K562 (cell line): Measurements from ENCODE around the gene TMSB4X. TPM values are rescaled to one million over a fixed set of nuclear protein-coding genes. Genes with fewer than 3 reads are reported as not detected.
A peak's percentile ranks its signal among the peaks of the same experiment; 100 is the strongest.

Source experiments
- ATAC-seq: fragments of 200-7000 bp; cut with Tn5 transposase; 3 replicates; pipeline ENCODE4 v1.9.1; 2020; ENCODE audit warnings: moderate library complexity
- BruUV-seq: library from RNA; stranded (reverse); fragments of 400-500 nt; replicated peaks from 2 replicates; lab custom pipeline; 2021; lab: Mats Ljungman, UMichigan
- CTCF ChIA-PET: fragments of 300-600 bp; formaldehyde crosslinking; extraction: SDS; loops from one replicate; lab custom pipeline; 2021; ENCODE audit warnings: low intra/inter-chr PET ratio; lab: Yijun Ruan, JAX
- POLR2A ChIA-PET: fragments of 300-600, 350-650 bp; sonication (Branson Sonifier 250); formaldehyde crosslinking; extraction: SDS; loops from one replicate; lab custom pipeline; 2021; ENCODE audit warnings: antibody characterized with exemption, inconsistent platforms; lab: Yijun Ruan, JAX
- DNase-seq, 4 experiments: peaks; one replicate each; pipeline versions ENCODE4 v3.0.0 to v3.0.0-alpha.2; 2011 to 2018; ENCODE audit warnings: low spot score in 3 of 4, mixed read lengths in 3 of 4; ENCODE audit errors: extremely low read depth in 1 of 4
- FAIRE-seq: peaks from 2 replicates; lab custom pipeline; 2011; peaks lifted over from hg19 to GRCh38; lab: Jason Lieb, UNC
- H2AFZ ChIP-seq: 2 replicates; pipeline ENCODE4 v1.6.0; 2011; ENCODE audit warnings: low read depth, low read length, control low read depth, inconsistent platforms
- H3K27ac ChIP-seq: fragments of 200-600 bp; 3 replicates; pipeline ENCODE4 v1.8.0; 2011; ENCODE audit warnings: low read depth, mild to moderate bottlenecking, control low read depth, inconsistent platforms, low read length, moderate library complexity, mixed read lengths; ENCODE audit errors: extremely low read depth
- H3K27me3 ChIP-seq, 2 experiments: fragments of 300-600 bp in 1 of 2; 2 replicates in 1 of 2; 3 replicates in 1 of 2; pipeline versions ENCODE4 v1.6.0 to v1.8.0; 2011; ENCODE audit warnings: inconsistent platforms in 2 of 2, low read length in 2 of 2, mild to moderate bottlenecking in 1 of 2, mixed read lengths in 1 of 2, moderate library complexity in 1 of 2; ENCODE audit not compliant: control insufficient read depth in 2 of 2, insufficient read depth in 2 of 2
- H3K36me3 ChIP-seq: fragments of 300-600 bp; 3 replicates; pipeline ENCODE4 v1.8.0; 2011; ENCODE audit warnings: mild to moderate bottlenecking, low read length, inconsistent platforms; ENCODE audit not compliant: control insufficient read depth, insufficient read depth
- H3K4me1 ChIP-seq, 2 experiments: fragments of 200-600 bp in 1 of 2; replicated peaks in 1 of 2; 2 replicates in 1 of 2; 3 replicates in 1 of 2; pipeline versions ENCODE4 v1.5.1 to v1.8.0; 2011; ENCODE audit warnings: inconsistent platforms in 2 of 2, low read length in 2 of 2, mild to moderate bottlenecking in 1 of 2, mixed read lengths in 1 of 2, moderate library complexity in 1 of 2; ENCODE audit not compliant: control insufficient read depth in 2 of 2, insufficient read depth in 2 of 2
- H3K4me2 ChIP-seq: 2 replicates; pipeline ENCODE4 v1.6.1; 2011; ENCODE audit warnings: low read length, control low read depth, inconsistent platforms, mixed read lengths; ENCODE audit not compliant: insufficient read depth
- H3K4me3 ChIP-seq: fragments of 200-600 bp; sonication (generic), shearing (Covaris generic); 2 replicates; pipeline ENCODE4 v1.5.1; 2016; ENCODE audit warnings: control low read depth, inconsistent platforms
- H3K79me2 ChIP-seq: fragments of 200-600 bp; 3 replicates; pipeline ENCODE4 v1.8.0; 2011; ENCODE audit warnings: low read length, inconsistent platforms; ENCODE audit not compliant: control insufficient read depth, insufficient read depth
- H3K9ac ChIP-seq, 2 experiments: 2 replicates each; pipeline versions ENCODE4 v1.6.0 to v1.6.1; 2011; ENCODE audit warnings: low read depth in 2 of 2, low read length in 2 of 2, control low read depth in 1 of 2, inconsistent platforms in 1 of 2, mild to moderate bottlenecking in 1 of 2, mixed read lengths in 1 of 2; ENCODE audit not compliant: insufficient read depth in 1 of 2
- H3K9me1 ChIP-seq: one replicate; pipeline ENCODE4 v1.6.0; 2011; ENCODE audit warnings: inconsistent platforms, mild to moderate bottlenecking, low read length, moderate library complexity; ENCODE audit not compliant: control insufficient read depth, insufficient read depth
- H3K9me3 ChIP-seq: replicated peaks from 2 replicates; pipeline ENCODE4 v1.5.1; 2011; ENCODE audit warnings: low read depth, low read length, inconsistent platforms; ENCODE audit not compliant: control insufficient read depth, insufficient read depth
- H4K20me1 ChIP-seq: replicated peaks from 2 replicates; pipeline ENCODE4 v1.6.1; 2011; ENCODE audit warnings: low read length, inconsistent platforms, mixed read lengths; ENCODE audit not compliant: control insufficient read depth, insufficient read depth
- CEBPG ChIP-seq, 3 experiments: fragments of 200-800 bp in 1 of 3; sonication (Bioruptor generic) in 1 of 3; sonication (generic) in 1 of 3; formaldehyde crosslinking in 1 of 3; IDR thresholded peaks in 2 of 3; conservative IDR thresholded peaks in 1 of 3; 2 replicates each; pipeline versions ENCODE4 v1.6.1 to v1.8.0; 2016 to 2022; ENCODE audit warnings: missing compliant biosample characterization in 2 of 3, missing genetic modification characterization in 2 of 3, mild to moderate bottlenecking in 1 of 3, missing genetic modification reagents in 1 of 3
- MAFF ChIP-seq: IDR thresholded peaks from 2 replicates; pipeline ENCODE4 v1.6.1; 2012; ENCODE audit warnings: low read length, improper control_type of control experiment
- PHF21A ChIP-seq: fragments of 450-650 bp; IDR thresholded peaks from 2 replicates; pipeline ENCODE4 v1.6.1; 2017; ENCODE audit warnings: low read depth, borderline replicate concordance
- POLR3G ChIP-seq: IDR thresholded peaks from 2 replicates; pipeline ENCODE4 v1.6.1; 2011; ENCODE audit not compliant: insufficient read length, insufficient replicate concordance; ENCODE audit errors: extremely low read depth
- RFX5 ChIP-seq: IDR thresholded peaks from 2 replicates; pipeline ENCODE4 v1.6.1; 2011; ENCODE audit warnings: low read depth, mild to moderate bottlenecking, improper control_type of control experiment, low read length
- ZNF316 ChIP-seq: fragments of 450-650 bp; IDR thresholded peaks from 2 replicates; pipeline ENCODE4 v1.6.1; 2016
- ZNF324 ChIP-seq: fragments of 250-450 bp; sonication (Bioruptor Pico); IDR thresholded peaks from 2 replicates; pipeline ENCODE4 v1.4.0; 2020; ENCODE audit warnings: mild to moderate bottlenecking
- ZNF57 ChIP-seq: fragments of 450-650 bp; formaldehyde crosslinking; IDR thresholded peaks from 2 replicates; pipeline ENCODE4 v1.4.0; 2020; ENCODE audit warnings: mild to moderate bottlenecking, moderate library complexity
- WGBS: fragments of 100-300 bp; shearing (Covaris generic); methylation state at CpG from one replicate; pipeline ENCODE4 v1.1.6; 2016; ENCODE audit warnings: low coverage, mixed read lengths; ENCODE audit not compliant: insufficient coverage; ENCODE audit errors: missing lambda C conversion rate; 5-methylcytosine and 5-hydroxymethylcytosine counted together
- in situ Hi-C: fragments of 300-500 bp; cut with MboI; formaldehyde crosslinking; loops from 4 replicates; pipeline ENCODE4 v1.15.0; 2018; ENCODE audit warnings: inconsistent platforms, mixed read lengths
- intact Hi-C: fragments of 100-400 bp; cut with micrococcal nuclease; formaldehyde crosslinking; loops from 2 replicates; pipeline ENCODE4 v1.14.2; 2022
- polyA plus RNA-seq, 8 experiments: library from polyadenylated mRNA; depleted of rRNA in 4 of 8; stranded (reverse) in 5 of 8; unstranded in 3 of 8; fragments of >200 nt; fragmentation: Nextera tagmentation in 2 of 8; fragmentation: Illumina TruSeq in 1 of 8; extraction: Ambion mirVana in 2 of 8; extraction: Trizol in 1 of 8; gene quantifications; 2 replicates each; pipeline versions ENCODE4 v1.2.1 to v1.2.3, GENCODE V29; 2011 to 2014; ENCODE audit warnings: inconsistent platforms in 1 of 8, missing spikeins in 1 of 8
- total RNA-seq, 7 experiments: library from RNA; depleted of rRNA in 6 of 7; stranded (reverse); fragments of >200 nt in 6 of 7; fragmentation: Illumina TruSeq in 2 of 7; extraction: Trizol in 2 of 7; gene quantifications; 2 replicates each; pipeline versions ENCODE4 v1.2.1 to v1.2.3, GENCODE V29; 2011 to 2021; ENCODE audit warnings: low replicate concordance in 1 of 7

Gene TMSB4X
- total and polyA plus RNA-seq, 9 of the 15 experiments (the other 6 are each of a cell fraction or from before 2014, with no cell fraction given) = 1,035 to 2,035 (median 1,529) TPM

DNA sequence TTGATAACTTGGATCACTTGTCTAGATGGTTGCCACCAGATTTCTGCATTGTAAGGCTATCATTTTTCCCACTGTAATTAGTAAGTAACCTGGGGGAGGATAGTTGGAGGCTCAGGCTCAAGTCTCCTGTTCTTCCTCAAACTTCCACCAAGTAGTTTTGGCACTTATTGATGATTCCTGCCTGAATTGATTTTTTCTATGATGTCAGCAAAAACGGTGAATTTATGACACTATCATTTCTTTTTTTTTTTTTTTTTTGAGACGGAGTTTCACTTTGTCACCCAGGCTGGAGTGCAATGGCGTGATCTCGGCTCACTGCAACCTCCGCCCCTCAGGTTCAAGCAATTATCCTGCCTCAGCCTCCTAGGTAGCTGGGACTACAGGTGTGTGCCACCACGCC, 12.4 kb downstream of the TMSB4X start (continued):
- TF ChIP-seq PHF21A (no peak), ZNF316 (peak; percentile 94), MAFF (peak; percentile 49), POLR3G (no peak), ZNF57 (CRISPR knock-in tag) (no peak)
- TF ChIP-seq, all 486 proteins: peak for 5

DNA sequence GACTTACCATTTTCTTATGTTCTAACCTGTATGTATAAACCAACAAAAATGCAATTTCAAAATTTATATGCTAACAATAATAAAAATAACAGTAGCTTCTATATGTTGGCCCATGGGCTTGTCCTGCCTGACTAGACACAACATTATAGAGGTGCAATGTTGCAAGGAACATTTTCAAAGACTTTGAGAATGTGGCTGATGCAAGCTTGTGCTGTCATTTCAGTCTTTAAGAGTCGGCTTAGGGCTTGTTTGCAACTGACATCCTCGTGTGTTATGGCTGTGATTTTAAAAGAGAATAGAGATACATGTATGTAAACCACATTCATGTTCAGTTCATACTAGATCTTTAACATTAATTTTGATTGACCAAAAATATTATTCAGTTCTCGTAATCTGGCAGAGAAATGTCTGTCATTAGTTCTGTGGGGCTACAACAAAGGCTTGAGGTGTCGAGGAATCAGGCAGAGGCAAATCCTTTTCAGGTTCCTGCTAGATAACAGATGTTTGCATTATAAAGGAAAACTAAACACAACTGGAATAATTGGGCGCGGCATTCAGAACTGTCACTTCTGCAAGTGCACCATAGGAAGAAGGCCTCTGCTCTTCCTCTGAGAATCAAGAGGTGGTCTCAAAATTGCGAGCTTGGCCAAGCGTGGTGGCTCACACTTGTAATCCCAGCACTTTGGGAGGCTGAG, 13.1 kb downstream of the TMSB4X start:
- TF ChIP-seq ZNF324 = no peak
- TF ChIP-seq CEBPG (CRISPR knock-in tag; IDR thresholded peaks at IDR 0.05) = peak; percentile 77; the same call in 1 of the 2 replicates
- peak; percentile 44 to 47 for TF ChIP-seq CEBPG (tag; conservative IDR thresholded peaks at IDR 0.05 in 1 of 2, IDR thresholded peaks at IDR 0.05 in 1 of 2)
- no peak for TF ChIP-seq RFX5
- TF ChIP-seq, all 486 proteins: peak for 1
- H3K36me3 ChIP-seq = no peaks in the 10 kb centered on the region
- H3K9ac ChIP-seq = no peak overlapping the region
- H3K9me1 ChIP-seq = no peaks in the 10 kb centered on the region
- no peak overlapping the region for H2AFZ ChIP-seq
- DNase-seq (no peak), FAIRE-seq (no peak), ATAC-seq (peak; percentile 13; the same call in 1 of the 3 replicates)
- no peak overlapping the region for H3K4me2 ChIP-seq
- no peaks in the 10 kb centered on the region for H3K27me3 ChIP-seq
- intact Hi-C loops (no loop called here), in situ Hi-C loops (no loop called here)
- no peaks in the 10 kb centered on the region for H3K9me3 ChIP-seq
- POLR2A ChIA-PET = interaction anchor here (1.0 kb wide), 1 partner anchor 11 kb away, joined by 4 read pairs; no protein-coding TSS in a partner anchor
- H3K4me1 ChIP-seq = peaks cover 0 to 31% of the 10 kb centered on the region in 2 experiments; a peak in 2 of 5 replicates
- H3K79me2 ChIP-seq = no peaks in the 10 kb centered on the region
- BruUV-seq = no TSS peak
- no peak overlapping the region for H3K27ac ChIP-seq
- no peaks in the 10 kb centered on the region for H4K20me1 ChIP-seq
- CTCF ChIA-PET = no interaction called here
- H3K4me3 ChIP-seq = no peak overlapping the region
- WGBS = 45% methylated on average over 6 of the region's 8 CpGs
